ENCODE results near the gene MIGA2.

DNA sequence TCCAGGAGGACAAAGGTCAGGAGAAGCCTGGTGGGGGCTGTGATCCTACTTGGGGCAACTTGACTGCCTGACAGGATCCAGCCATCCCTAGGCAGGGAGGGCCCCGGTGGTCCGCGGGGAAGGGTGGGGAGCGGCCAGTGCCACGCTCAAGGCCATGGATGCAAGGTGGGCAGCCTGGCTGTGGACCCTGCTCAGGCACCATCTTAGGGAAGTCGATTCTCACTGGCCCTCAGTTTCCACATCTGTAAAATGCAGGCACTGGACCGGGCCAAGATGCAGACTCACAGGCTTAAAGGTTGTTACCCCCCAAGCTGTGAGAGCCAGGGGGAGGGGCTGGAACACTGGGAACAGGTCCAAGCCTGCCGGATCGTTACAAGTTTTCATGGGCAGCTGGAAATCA is 35.7 kb downstream of the MIGA2 start:
- TF ChIP-seq POLR2A (IDR thresholded peaks at IDR 0.05; ENCODE audit: low read depth, low read length) (no peak), POLR2AphosphoS5 (IDR thresholded peaks at IDR 0.05; ENCODE audit: low read depth, low read length) (no peak)

All from GM12892 (cell line).